GM12878 (cell line): ENCODE data around the gene PRM2.

Experiments used
- CEBPZ ChIP-seq: fragments of 150-350 bp; IDR thresholded peaks from 2 replicates; pipeline ENCODE4 v1.6.1; 2016; ENCODE audit warnings: low read depth, low read length
- CHD2 ChIP-seq: IDR thresholded peaks from 2 replicates; pipeline ENCODE4 v1.6.1; 2011; ENCODE audit warnings: low read depth, low read length, improper control_type of control experiment, borderline replicate concordance
- PRDM15 ChIP-seq: fragments of 450-650 bp; formaldehyde crosslinking; IDR thresholded peaks from 2 replicates; pipeline ENCODE4 v1.4.0; 2020; ENCODE audit warnings: mild to moderate bottlenecking, moderate library complexity
- SIN3A ChIP-seq: IDR thresholded peaks from 2 replicates; pipeline ENCODE4 v1.6.1; 2012; ENCODE audit warnings: low read depth, low read length, improper control_type of control experiment
- ZBTB4 ChIP-seq: fragments of 450-650 bp; formaldehyde crosslinking; IDR thresholded peaks from 2 replicates; pipeline ENCODE4 v1.4.0; 2022; ENCODE audit warnings: mild to moderate bottlenecking, moderate library complexity

GRCh38 chr16:11289202-11289601 is 12.9 kb upstream of the PRM2 start:
- TF ChIP-seq PRDM15 (no peak), SIN3A (no peak), CEBPZ (no peak), CHD2 (no peak), ZBTB4 (no peak)
